ENCODE data around the gene ADCY9. TPM values are rescaled to one million over a fixed set of nuclear protein-coding genes. Genes with fewer than 3 reads are reported as not detected.

The ADCY9 gene
- total RNA-seq, 1 experiment from 2014 or later: 7.0 TPM

GRCh38 chr16:3954411-3954921, 161.8 kb downstream of the ADCY9 start:
- peak; percentile 48 for DNase-seq (ENCODE audit: low spot score)
- no peaks in the 10 kb centered on the region for H3K27me3 ChIP-seq (replicated peaks; ENCODE audit: insufficient read depth, low read depth, low read length, poor library complexity)
- H3K36me3 ChIP-seq (ENCODE audit: insufficient read depth, low read length, poor library complexity, severe bottlenecking): no peaks in the 10 kb centered on the region
- POLR2A ChIA-PET (ENCODE audit: low non-redundant PET): no interaction called here
- no TSS peak for BruUV-seq (replicated peaks)
- peaks cover 36% of the 10 kb centered on the region for H3K4me1 ChIP-seq (ENCODE audit: insufficient read depth, low read length, poor library complexity, severe bottlenecking)
- H3K9me3 ChIP-seq (ENCODE audit: low read depth, low read length, poor library complexity, severe bottlenecking): no peaks in the 10 kb centered on the region
- intact Hi-C loops (cut with micrococcal nuclease; ENCODE audit: unreplicated experiment): no loop called here
- no peak overlapping the region for H3K27ac ChIP-seq (ENCODE audit: low read depth, low read length, poor library complexity, severe bottlenecking)
- CTCF ChIA-PET: no interaction called here
- TF ChIP-seq, protein P1, sequence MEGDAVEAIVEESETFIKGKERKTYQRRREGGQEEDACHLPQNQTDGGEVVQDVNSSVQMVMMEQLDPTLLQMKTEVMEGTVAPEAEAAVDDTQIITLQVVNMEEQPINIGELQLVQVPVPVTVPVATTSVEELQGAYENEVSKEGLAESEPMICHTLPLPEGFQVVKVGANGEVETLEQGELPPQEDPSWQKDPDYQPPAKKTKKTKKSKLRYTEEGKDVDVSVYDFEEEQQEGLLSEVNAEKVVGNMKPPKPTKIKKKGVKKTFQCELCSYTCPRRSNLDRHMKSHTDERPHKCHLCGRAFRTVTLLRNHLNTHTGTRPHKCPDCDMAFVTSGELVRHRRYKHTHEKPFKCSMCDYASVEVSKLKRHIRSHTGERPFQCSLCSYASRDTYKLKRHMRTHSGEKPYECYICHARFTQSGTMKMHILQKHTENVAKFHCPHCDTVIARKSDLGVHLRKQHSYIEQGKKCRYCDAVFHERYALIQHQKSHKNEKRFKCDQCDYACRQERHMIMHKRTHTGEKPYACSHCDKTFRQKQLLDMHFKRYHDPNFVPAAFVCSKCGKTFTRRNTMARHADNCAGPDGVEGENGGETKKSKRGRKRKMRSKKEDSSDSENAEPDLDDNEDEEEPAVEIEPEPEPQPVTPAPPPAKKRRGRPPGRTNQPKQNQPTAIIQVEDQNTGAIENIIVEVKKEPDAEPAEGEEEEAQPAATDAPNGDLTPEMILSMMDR (conservative IDR thresholded peaks at IDR 0.05; ENCODE audit: low read depth, low read length): no peak
- no peak for TF ChIP-seq EZH2 (IDR thresholded peaks at IDR 0.05; ENCODE audit: borderline replicate concordance, low read depth, low read length, poor library complexity, severe bottlenecking)
- no peak overlapping the region for H3K4me3 ChIP-seq (ENCODE audit: low read depth, low read length, poor library complexity, severe bottlenecking)

GRCh38 chr16:3953728-3954410, 162.4 kb downstream of the ADCY9 start:
- ChIA-PET CTCF (no interaction called here), POLR2A (ENCODE audit: low non-redundant PET) (no interaction called here)
- Histone ChIP-seq H3K4me1 (ENCODE audit: insufficient read depth, low read length, poor library complexity, severe bottlenecking) (peaks cover 40% of the 10 kb centered on the region), H3K9me3 (ENCODE audit: low read depth, low read length, poor library complexity, severe bottlenecking) (no peaks in the 10 kb centered on the region), H3K27me3 (replicated peaks; ENCODE audit: insufficient read depth, low read depth, low read length, poor library complexity) (no peaks in the 10 kb centered on the region), H3K4me3 (ENCODE audit: low read depth, low read length, poor library complexity, severe bottlenecking) (no peak overlapping the region), H3K36me3 (ENCODE audit: insufficient read depth, low read length, poor library complexity, severe bottlenecking) (no peaks in the 10 kb centered on the region), H3K27ac (ENCODE audit: low read depth, low read length, poor library complexity, severe bottlenecking) (no peak overlapping the region)
- BruUV-seq (replicated peaks): no TSS peak
- no peak for DNase-seq (ENCODE audit: low spot score)
- intact Hi-C loops (cut with micrococcal nuclease; ENCODE audit: unreplicated experiment): no loop called here
- TF ChIP-seq, protein P1 (conservative IDR thresholded peaks at IDR 0.05; ENCODE audit: low read depth, low read length): no peak
- TF ChIP-seq EZH2 (IDR thresholded peaks at IDR 0.05; ENCODE audit: borderline replicate concordance, low read depth, low read length, poor library complexity, severe bottlenecking): no peak

DNA sequence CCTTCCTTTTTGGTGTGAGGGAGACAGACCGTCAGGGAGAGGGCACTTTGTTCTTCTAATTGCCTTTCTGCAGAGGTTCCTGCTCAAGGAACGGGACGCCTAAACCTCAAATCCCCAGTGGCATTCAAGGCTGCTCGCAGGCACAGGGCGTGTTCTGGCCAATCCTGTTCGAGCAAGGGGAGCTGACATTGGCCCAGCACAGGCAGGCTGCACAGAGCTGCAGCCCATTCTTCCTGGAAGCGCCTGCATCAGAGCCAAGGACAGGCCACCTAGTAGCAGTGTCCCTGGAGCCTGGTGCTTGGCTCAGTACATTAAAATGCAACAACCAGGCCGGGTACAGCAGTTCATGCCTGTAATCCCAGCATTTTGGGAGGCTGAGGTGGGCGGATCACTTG, 163.5 kb downstream of the ADCY9 start:
- intact Hi-C loops (cut with micrococcal nuclease; ENCODE audit: unreplicated experiment): no loop called here
- ChIA-PET CTCF (interaction anchor here (0.9 kb wide), 1 partner anchor 13 kb away, joined by 3 read pairs; no protein-coding TSS in a partner anchor), POLR2A (ENCODE audit: low non-redundant PET) (no interaction called here)
- TF ChIP-seq EZH2 (IDR thresholded peaks at IDR 0.05; ENCODE audit: borderline replicate concordance, low read depth, low read length, poor library complexity, severe bottlenecking): no peak
- TF ChIP-seq, protein P1 (conservative IDR thresholded peaks at IDR 0.05; ENCODE audit: low read depth, low read length): no peak
- no TSS peak for BruUV-seq (replicated peaks)
- no peaks in the 10 kb centered on the region for H3K9me3 ChIP-seq (ENCODE audit: low read depth, low read length, poor library complexity, severe bottlenecking)
- DNase-seq (ENCODE audit: low spot score): peak; percentile 83
- H3K4me1 ChIP-seq (ENCODE audit: insufficient read depth, low read length, poor library complexity, severe bottlenecking): peaks cover 40% of the 10 kb centered on the region
- H3K27me3 ChIP-seq (replicated peaks; ENCODE audit: insufficient read depth, low read depth, low read length, poor library complexity): no peaks in the 10 kb centered on the region
- H3K27ac ChIP-seq (ENCODE audit: low read depth, low read length, poor library complexity, severe bottlenecking): no peak overlapping the region
- H3K4me3 ChIP-seq (ENCODE audit: low read depth, low read length, poor library complexity, severe bottlenecking): no peak overlapping the region
- H3K36me3 ChIP-seq (ENCODE audit: insufficient read depth, low read length, poor library complexity, severe bottlenecking): no peaks in the 10 kb centered on the region

All from A673 (cell line).